ENCODE data around the gene DSCAML1.
"Not testable (repeated sequence)": the region's sequence is repeated elsewhere in the genome, so short reads cannot be mapped to it uniquely, and the experiment has no call there.

Gene DSCAML1

GRCh38 chr11:117457031-117457785 is 339.8 kb downstream of the DSCAML1 start:
- Histone ChIP-seq H3K4me2 (ENCODE audit: insufficient read depth, low read length, poor library complexity, severe bottlenecking) (no peak overlapping the region), H2BK5ac (ENCODE audit: low read length) (peak overlapping the region; percentile 55), H3K9ac (ENCODE audit: low read depth, low read length, poor library complexity) (no peak overlapping the region), H3K9me3 (replicated peaks in 1 of 2; ENCODE audit: control insufficient read depth in 2 of 2, insufficient read depth in 1 of 2, low read depth in 1 of 2, low read length in 2 of 2) (peaks cover 0 to 2% of the 10 kb centered on the region in 2 donors), H3K18ac (ENCODE audit: low read length) (peak overlapping the region; percentile 54), H2BK15ac (ENCODE audit: low read length) (no peak overlapping the region), H3K4me3 (ENCODE audit: low read length in 2 of 2) (no peak overlapping the region), H2AFZ (ENCODE audit: low read length) (no peak overlapping the region), H3K27ac (replicated peaks; ENCODE audit: low read length) (no peak overlapping the region), H3K36me3 (replicated peaks in 1 of 2; ENCODE audit: control insufficient read depth in 2 of 2, insufficient read depth in 2 of 2, low read length in 2 of 2) (no peaks in the 10 kb centered on the region), H2AK5ac (ENCODE audit: low read depth, low read length) (no peak overlapping the region), H3K79me1 (ENCODE audit: low read depth, low read length) (no peaks in the 10 kb centered on the region), H3K4ac (ENCODE audit: low read length) (no peak overlapping the region), H3K23ac (ENCODE audit: low read depth, low read length, poor library complexity) (no peak overlapping the region), H3K4me1 (ENCODE audit: control insufficient read depth in 2 of 2, insufficient read depth in 1 of 2, low read depth in 1 of 2, low read length in 2 of 2) (peaks cover 0 to 3% of the 10 kb centered on the region in 2 donors), H4K8ac (ENCODE audit: low read depth, low read length) (no peak overlapping the region), H2BK120ac (ENCODE audit: low read depth, low read length) (no peak overlapping the region), H3K14ac (ENCODE audit: low read length) (no peak overlapping the region), H3K27me3 (ENCODE audit: control insufficient read depth in 3 of 3, insufficient read depth in 3 of 3, low read depth in 1 of 3, low read length in 3 of 3) (peaks cover 0 to 37% (median 0%) of the 10 kb centered on the region in 3 experiments), H4K91ac (ENCODE audit: low read depth, low read length, poor library complexity) (no peak overlapping the region), H2BK12ac (ENCODE audit: low read length) (no peak overlapping the region)
- WGBS, 2 donors (ENCODE audit: extremely low coverage in 2 of 2, insufficient read length in 2 of 2, insufficient replicate concordance in 1 of 2), result no CpG with 5 or more reads among the region's 15 CpGs
- no peak for DNase-seq (ENCODE audit: low spot score)

- not testable (repeated sequence) for H4K91ac ChIP-seq (ENCODE audit: low read depth, low read length, poor library complexity)
Measured at GRCh38 chr11:117456721-117457029, 340.3 kb downstream of the DSCAML1 start.

GRCh38 chr11:117456027-117456720 is 340.8 kb downstream of the DSCAML1 start:
- Histone ChIP-seq H4K8ac (ENCODE audit: low read depth, low read length) (no peak overlapping the region), H3K4me3 (ENCODE audit: low read length in 2 of 2) (no peak overlapping the region), H2BK120ac (ENCODE audit: low read depth, low read length) (no peak overlapping the region), H3K14ac (ENCODE audit: low read length) (no peak overlapping the region), H2BK12ac (ENCODE audit: low read length) (no peak overlapping the region), H3K79me1 (ENCODE audit: low read depth, low read length) (no peaks in the 10 kb centered on the region), H3K36me3 (replicated peaks in 1 of 2; ENCODE audit: control insufficient read depth in 2 of 2, insufficient read depth in 2 of 2, low read length in 2 of 2) (no peaks in the 10 kb centered on the region), H3K9ac (ENCODE audit: low read depth, low read length, poor library complexity) (no peak overlapping the region), H2AFZ (ENCODE audit: low read length) (no peak overlapping the region), H3K27ac (replicated peaks; ENCODE audit: low read length) (no peak overlapping the region), H3K4ac (ENCODE audit: low read length) (no peak overlapping the region), H4K91ac (ENCODE audit: low read depth, low read length, poor library complexity) (no peak overlapping the region), H3K23ac (ENCODE audit: low read depth, low read length, poor library complexity) (no peak overlapping the region), H3K18ac (ENCODE audit: low read length) (no peak overlapping the region), H3K4me1 (ENCODE audit: control insufficient read depth in 2 of 2, insufficient read depth in 1 of 2, low read depth in 1 of 2, low read length in 2 of 2) (peaks cover 0 to 3% of the 10 kb centered on the region in 2 donors), H3K27me3 (ENCODE audit: control insufficient read depth in 3 of 3, insufficient read depth in 3 of 3, low read depth in 1 of 3, low read length in 3 of 3) (peaks cover 0 to 30% (median 0%) of the 10 kb centered on the region in 3 experiments), H2BK15ac (ENCODE audit: low read length) (no peak overlapping the region), H2AK5ac (ENCODE audit: low read depth, low read length) (no peak overlapping the region), H3K9me3 (replicated peaks in 1 of 2; ENCODE audit: control insufficient read depth in 2 of 2, insufficient read depth in 1 of 2, low read depth in 1 of 2, low read length in 2 of 2) (peaks cover 0 to 2% of the 10 kb centered on the region in 2 donors), H3K4me2 (ENCODE audit: insufficient read depth, low read length, poor library complexity, severe bottlenecking) (no peak overlapping the region), H2BK5ac (ENCODE audit: low read length) (no peak overlapping the region)
- no peak for DNase-seq (ENCODE audit: low spot score)
- no CpG with 5 or more reads among the region's 7 CpGs for WGBS, 2 donors (ENCODE audit: extremely low coverage in 2 of 2, insufficient read length in 2 of 2, insufficient replicate concordance in 1 of 2)

More at GRCh38 chr11:117456721-117457029, 340.3 kb downstream of the DSCAML1 start:
- H3K36me3 ChIP-seq (replicated peaks in 1 of 2; ENCODE audit: control insufficient read depth in 2 of 2, insufficient read depth in 2 of 2, low read length in 2 of 2); H2AFZ ChIP-seq (ENCODE audit: low read length); H3K23ac ChIP-seq (ENCODE audit: low read depth, low read length, poor library complexity); DNase-seq (ENCODE audit: low spot score); H3K4me2 ChIP-seq (ENCODE audit: insufficient read depth, low read length, poor library complexity, severe bottlenecking); H3K18ac ChIP-seq (ENCODE audit: low read length); H3K4me3 ChIP-seq (ENCODE audit: low read length in 2 of 2); H4K8ac ChIP-seq (ENCODE audit: low read depth, low read length); H3K14ac ChIP-seq (ENCODE audit: low read length); H3K9ac ChIP-seq (ENCODE audit: low read depth, low read length, poor library complexity); H2BK5ac ChIP-seq (ENCODE audit: low read length); H2BK120ac ChIP-seq (ENCODE audit: low read depth, low read length); H3K79me1 ChIP-seq (ENCODE audit: low read depth, low read length); H2AK5ac ChIP-seq (ENCODE audit: low read depth, low read length); H3K4ac ChIP-seq (ENCODE audit: low read length); H3K27ac ChIP-seq (replicated peaks; ENCODE audit: low read length); H2BK12ac ChIP-seq (ENCODE audit: low read length); H2BK15ac ChIP-seq (ENCODE audit: low read length); H3K9me3 ChIP-seq (replicated peaks in 1 of 2; ENCODE audit: control insufficient read depth in 2 of 2, insufficient read depth in 1 of 2, low read depth in 1 of 2, low read length in 2 of 2); H3K4me1 ChIP-seq (ENCODE audit: control insufficient read depth in 2 of 2, insufficient read depth in 1 of 2, low read depth in 1 of 2, low read length in 2 of 2): not testable (repeated sequence)
- H3K27me3 ChIP-seq (ENCODE audit: control insufficient read depth in 3 of 3, insufficient read depth in 3 of 3, low read depth in 1 of 3, low read length in 3 of 3), result peaks cover 0 to 31% (median 0%) of the 10 kb centered on the region in 3 experiments
- WGBS, 2 donors (ENCODE audit: extremely low coverage in 2 of 2, insufficient read length in 2 of 2, insufficient replicate concordance in 1 of 2), result no CpG with 5 or more reads among the region's 8 CpGs

- Histone ChIP-seq H4K8ac (ENCODE audit: low read depth, low read length) (no peak overlapping the region), H3K23ac (ENCODE audit: low read depth, low read length, poor library complexity) (no peak overlapping the region), H2AFZ (ENCODE audit: low read length) (no peak overlapping the region), H2BK120ac (ENCODE audit: low read depth, low read length) (no peak overlapping the region), H3K27ac (replicated peaks; ENCODE audit: low read length) (no peak overlapping the region), H3K14ac (ENCODE audit: low read length) (no peak overlapping the region), H2AK5ac (ENCODE audit: low read depth, low read length) (no peak overlapping the region), H4K91ac (ENCODE audit: low read depth, low read length, poor library complexity) (no peak overlapping the region), H3K4me3 (ENCODE audit: low read length in 2 of 2) (no peak overlapping the region), H3K36me3 (replicated peaks in 1 of 2; ENCODE audit: control insufficient read depth in 2 of 2, insufficient read depth in 2 of 2, low read length in 2 of 2) (no peaks in the 10 kb centered on the region), H2BK12ac (ENCODE audit: low read length) (no peak overlapping the region), H3K4me2 (ENCODE audit: insufficient read depth, low read length, poor library complexity, severe bottlenecking) (no peak overlapping the region), H3K4me1 (ENCODE audit: control insufficient read depth in 2 of 2, insufficient read depth in 1 of 2, low read depth in 1 of 2, low read length in 2 of 2) (no peaks in the 10 kb centered on the region), H2BK15ac (ENCODE audit: low read length) (no peak overlapping the region), H2BK5ac (ENCODE audit: low read length) (no peak overlapping the region), H3K4ac (ENCODE audit: low read length) (no peak overlapping the region), H3K27me3 (ENCODE audit: control insufficient read depth in 3 of 3, insufficient read depth in 3 of 3, low read depth in 1 of 3, low read length in 3 of 3) (peaks cover 0 to 27% (median 0%) of the 10 kb centered on the region in 3 experiments), H3K18ac (ENCODE audit: low read length) (no peak overlapping the region), H3K79me1 (ENCODE audit: low read depth, low read length) (no peaks in the 10 kb centered on the region), H3K9ac (ENCODE audit: low read depth, low read length, poor library complexity) (no peak overlapping the region), H3K9me3 (replicated peaks in 1 of 2; ENCODE audit: control insufficient read depth in 2 of 2, insufficient read depth in 1 of 2, low read depth in 1 of 2, low read length in 2 of 2) (peaks cover 0 to 3% of the 10 kb centered on the region in 2 donors)
- no CpG with 5 or more reads among the region's 1 CpG for WGBS, 2 donors (ENCODE audit: extremely low coverage in 2 of 2, insufficient read length in 2 of 2, insufficient replicate concordance in 1 of 2)
- no peak for DNase-seq (ENCODE audit: low spot score)
Measured at GRCh38 chr11:117454564-117454917, 342.5 kb downstream of the DSCAML1 start.
